Transverse colon (tissue), 4 donors: ENCODE results near the gene PIGBOS1. TPM values are rescaled to one million over a fixed set of nuclear protein-coding genes. Genes with fewer than 3 reads are reported as not detected.

Experiments
- DNase-seq: peaks from one replicate; pipeline ENCODE4 v3.0.0-alpha.2; 2019
- H3K27ac ChIP-seq, 4 donors: fragments of 200-600 bp; sonication (generic); 2 replicates each; pipeline ENCODE4 v1.5.1; 2016 to 2018; ENCODE audit warnings: inconsistent platforms in 4 of 4
- H3K27me3 ChIP-seq: fragments of 200-600 bp; sonication (generic); 2 replicates; pipeline ENCODE4 v1.5.1; 2017; ENCODE audit warnings: inconsistent platforms
- H3K36me3 ChIP-seq, 4 donors: fragments of 200-600 bp; sonication (generic); 2 replicates each; pipeline ENCODE4 v1.5.1; 2017 to 2019; ENCODE audit warnings: inconsistent platforms in 4 of 4
- H3K4me1 ChIP-seq, 4 donors: fragments of 200-600 bp; sonication (generic); 2 replicates each; pipeline ENCODE4 v1.5.1; 2017 to 2020; ENCODE audit warnings: inconsistent platforms in 4 of 4
- H3K4me3 ChIP-seq, 4 donors: fragments of 200-600 bp; sonication (generic); 1 replicate in 1 of 4; 2 replicates in 3 of 4; pipeline versions ENCODE4 v1.5.1 to v1.6.1; 2017 to 2019; ENCODE audit warnings: inconsistent platforms in 4 of 4
- H3K9me3 ChIP-seq, 2 donors: fragments of 200-600 bp; sonication (generic); 2 replicates each; pipeline ENCODE4 v1.5.1; 2017 to 2019; ENCODE audit warnings: inconsistent platforms in 2 of 2
- EP300 ChIP-seq: sonication (generic); formaldehyde crosslinking; IDR thresholded peaks from one replicate; pipeline ENCODE4 v1.6.1; 2017; ENCODE audit warnings: antibody characterized with exemption, low read depth
- POLR2A ChIP-seq: fragments of 450-650 bp; IDR thresholded peaks from one replicate; pipeline ENCODE4 v1.6.1; 2016; ENCODE audit warnings: antibody characterized with exemption, mild to moderate bottlenecking, moderate library complexity
- POLR2AphosphoS5 ChIP-seq, 3 donors: sonication (generic); formaldehyde crosslinking; IDR thresholded peaks; one replicate each; pipeline ENCODE4 v1.6.1; 2016; ENCODE audit warnings: antibody characterized with exemption in 3 of 3
- WGBS, 2 donors: methylation state at CpG; one replicate each; pipeline ENCODE4 v1.1.5; 2018; ENCODE audit warnings: low coverage in 1 of 2; 5-methylcytosine and 5-hydroxymethylcytosine counted together
- in situ Hi-C, 4 donors: fragments of 200-750 bp; cut with MboI; loops; one replicate each; pipeline versions ENCODE4 v1.15.0 to v1.15.1; 2017; ENCODE audit warnings: low sequenced_read_pairs in 3 of 4, low pct_ligation_motif_present in 1 of 4, low pct_unique_long_range_greater_than_20kb in 1 of 4
- intact Hi-C: fragments of 100-400 bp; cut with DNase I; formaldehyde crosslinking; loops from one replicate; pipeline ENCODE4 v1.15.1; 2023; ENCODE audit warnings: low total_unique reads
- total RNA-seq, 4 donors: library from RNA; depleted of rRNA; stranded (reverse); fragments of >200 nt; gene quantifications; one replicate each; pipeline ENCODE4 v1.1.0, GENCODE V29; 2016
- TF ChIP-seq, protein P1 (sequence below), 5 experiments: fragments of 200-600 bp in 3 of 5; fragments of 450-650 bp in 2 of 5; sonication (generic) in 3 of 5; IDR thresholded peaks; 1 replicate in 2 of 5; 2 replicates in 3 of 5; pipeline ENCODE4 v1.5.1; 2016 to 2017; ENCODE audit warnings: antibody characterized with exemption in 5 of 5, inconsistent platforms in 3 of 5, mild to moderate bottlenecking in 2 of 5, moderate library complexity in 1 of 5

PIGBOS1 gene
- total RNA-seq, 4 donors from 2014 or later = 14.2 to 14.8 TPM; not detected in 2

GRCh38 chr15:55344206-55344605, 25.3 kb upstream of the PIGBOS1 start:
- 92% methylated on average over 2 of the region's 2 CpGs; no CpG with 5 or more reads in 1 of the 2 donors for WGBS, 2 donors
- Histone ChIP-seq H3K4me1 (no peaks in the 10 kb centered on the region), H3K27ac (no peak overlapping the region), H3K27me3 (no peaks in the 10 kb centered on the region), H3K36me3 (peaks cover 0 to 5% (median 0%) of the 10 kb centered on the region in 4 donors), H3K4me3 (no peak overlapping the region), H3K9me3 (no peaks in the 10 kb centered on the region)
- in situ Hi-C loops (no loop called here), intact Hi-C loops (no loop called here)
- DNase-seq = no peak
- TF ChIP-seq, protein P1, sequence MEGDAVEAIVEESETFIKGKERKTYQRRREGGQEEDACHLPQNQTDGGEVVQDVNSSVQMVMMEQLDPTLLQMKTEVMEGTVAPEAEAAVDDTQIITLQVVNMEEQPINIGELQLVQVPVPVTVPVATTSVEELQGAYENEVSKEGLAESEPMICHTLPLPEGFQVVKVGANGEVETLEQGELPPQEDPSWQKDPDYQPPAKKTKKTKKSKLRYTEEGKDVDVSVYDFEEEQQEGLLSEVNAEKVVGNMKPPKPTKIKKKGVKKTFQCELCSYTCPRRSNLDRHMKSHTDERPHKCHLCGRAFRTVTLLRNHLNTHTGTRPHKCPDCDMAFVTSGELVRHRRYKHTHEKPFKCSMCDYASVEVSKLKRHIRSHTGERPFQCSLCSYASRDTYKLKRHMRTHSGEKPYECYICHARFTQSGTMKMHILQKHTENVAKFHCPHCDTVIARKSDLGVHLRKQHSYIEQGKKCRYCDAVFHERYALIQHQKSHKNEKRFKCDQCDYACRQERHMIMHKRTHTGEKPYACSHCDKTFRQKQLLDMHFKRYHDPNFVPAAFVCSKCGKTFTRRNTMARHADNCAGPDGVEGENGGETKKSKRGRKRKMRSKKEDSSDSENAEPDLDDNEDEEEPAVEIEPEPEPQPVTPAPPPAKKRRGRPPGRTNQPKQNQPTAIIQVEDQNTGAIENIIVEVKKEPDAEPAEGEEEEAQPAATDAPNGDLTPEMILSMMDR (IDR thresholded peaks at IDR 0.05) = no peak
- TF ChIP-seq POLR2A = no peak
- TF ChIP-seq POLR2AphosphoS5 (IDR thresholded peaks at IDR 0.05) = no peak
- no peak for TF ChIP-seq EP300

- intact Hi-C loops = no loop called here
- DNase-seq = no peak
- Histone ChIP-seq H3K4me1 (no peaks in the 10 kb centered on the region), H3K4me3 (no peak overlapping the region), H3K27me3 (no peaks in the 10 kb centered on the region), H3K36me3 (peaks cover 0 to 5% (median 0%) of the 10 kb centered on the region in 4 donors), H3K9me3 (no peaks in the 10 kb centered on the region), H3K27ac (no peak overlapping the region)
- TF ChIP-seq EP300 = no peak
- TF ChIP-seq, protein P1 (IDR thresholded peaks at IDR 0.05) = no peak
- no peak for TF ChIP-seq POLR2A
- no peak for TF ChIP-seq POLR2AphosphoS5 (IDR thresholded peaks at IDR 0.05)
- 52 to 67% methylated on average over 2 of the region's 2 CpGs for WGBS, 2 donors
- in situ Hi-C loops = no loop called here
These were observed 24.2 kb upstream of the PIGBOS1 start for GRCh38 chr15:55343168-55343567.

- intact Hi-C loops = no loop called here
- WGBS, 2 donors = 100% methylated on average over 1 of the region's 1 CpG; no CpG with 5 or more reads in 1 of the 2 donors
- DNase-seq = no peak
These were observed 18.2 kb upstream of the PIGBOS1 start for GRCh38 chr15:55337160-55337559.

GRCh38 chr15:55334997-55335396, 16.1 kb upstream of the PIGBOS1 start:
- in situ Hi-C loops (no loop called here), intact Hi-C loops (no loop called here)
- Histone ChIP-seq H3K9me3 (no peaks in the 10 kb centered on the region), H3K4me3 (no peak overlapping the region), H3K27me3 (no peaks in the 10 kb centered on the region), H3K27ac (no peak overlapping the region), H3K4me1 (no peaks in the 10 kb centered on the region), H3K36me3 (peaks cover 0 to 8% (median 0%) of the 10 kb centered on the region in 4 donors)
- DNase-seq = no peak
- TF ChIP-seq POLR2A (no peak), EP300 (no peak), POLR2AphosphoS5 (IDR thresholded peaks at IDR 0.05) (no peak)
- TF ChIP-seq, protein P1 (IDR thresholded peaks at IDR 0.05) = no peak
- 89 to 100% methylated on average over 1 of the region's 1 CpG for WGBS, 2 donors

More at GRCh38 chr15:55337160-55337559, 18.2 kb upstream of the PIGBOS1 start:
- no peak overlapping the region for H3K4me3 ChIP-seq
- TF ChIP-seq POLR2A (no peak), POLR2AphosphoS5 (IDR thresholded peaks at IDR 0.05) (no peak), EP300 (no peak)
- TF ChIP-seq, protein P1 (IDR thresholded peaks at IDR 0.05) = no peak
- no peaks in the 10 kb centered on the region for H3K4me1 ChIP-seq
- in situ Hi-C loops = no loop called here
- no peaks in the 10 kb centered on the region for H3K9me3 ChIP-seq
- no peak overlapping the region for H3K27ac ChIP-seq
- peaks cover 0 to 8% (median under 1%) of the 10 kb centered on the region in 4 donors for H3K36me3 ChIP-seq
- no peaks in the 10 kb centered on the region for H3K27me3 ChIP-seq
